GM19452 (cell line): ENCODE results near the gene NADK.

ENCODE experiments used
- ATAC-seq: cut with Tn5 transposase; IDR thresholded peaks from one replicate; pipeline ENCODE4 v1.9.1; 2021; ENCODE audit not compliant: unreplicated experiment

Gene NADK

DNA sequence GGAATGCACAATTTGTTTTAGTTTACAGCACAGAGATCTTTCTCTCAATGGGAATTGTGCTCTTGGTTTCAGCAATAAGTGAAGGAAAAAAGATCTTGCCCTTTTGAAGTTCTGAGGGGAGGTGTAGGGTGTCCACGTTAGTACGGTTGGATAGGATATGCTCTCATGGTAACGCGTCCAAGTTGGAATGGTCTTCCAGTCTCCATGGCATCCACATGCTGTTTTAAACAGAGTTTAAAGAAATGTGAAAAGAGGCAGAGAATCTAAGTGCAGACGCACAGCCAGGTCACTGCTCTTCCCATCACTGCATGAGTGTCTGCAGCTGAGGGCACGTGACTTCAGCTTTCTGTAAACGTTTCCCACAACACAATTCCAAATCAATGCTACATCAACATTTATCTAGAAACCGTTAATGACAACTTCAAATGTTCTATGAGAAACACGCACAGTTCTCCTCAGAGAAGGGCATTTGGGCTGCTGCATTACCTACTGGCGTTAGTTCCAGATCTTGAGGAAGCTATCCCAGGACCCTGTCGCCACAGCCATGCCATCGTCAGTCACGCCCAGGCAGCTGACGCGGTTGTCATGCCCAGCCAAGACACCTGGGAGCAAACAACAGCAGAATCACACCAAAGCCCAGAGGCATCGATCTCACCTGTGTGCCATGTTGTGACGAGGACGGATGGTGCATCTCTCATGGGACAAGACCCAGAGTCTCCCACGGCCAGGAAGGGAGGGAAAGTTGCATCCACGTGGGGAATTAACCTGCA is 8.8 kb upstream of the NADK start:
- ATAC-seq = no peak

- ATAC-seq = no peak
Measured at GRCh38 chr1:1785666-1786065, 7.4 kb upstream of the NADK start.

GRCh38 chr1:1784933-1785332 is 6.7 kb upstream of the NADK start:
- ATAC-seq = no peak

DNA sequence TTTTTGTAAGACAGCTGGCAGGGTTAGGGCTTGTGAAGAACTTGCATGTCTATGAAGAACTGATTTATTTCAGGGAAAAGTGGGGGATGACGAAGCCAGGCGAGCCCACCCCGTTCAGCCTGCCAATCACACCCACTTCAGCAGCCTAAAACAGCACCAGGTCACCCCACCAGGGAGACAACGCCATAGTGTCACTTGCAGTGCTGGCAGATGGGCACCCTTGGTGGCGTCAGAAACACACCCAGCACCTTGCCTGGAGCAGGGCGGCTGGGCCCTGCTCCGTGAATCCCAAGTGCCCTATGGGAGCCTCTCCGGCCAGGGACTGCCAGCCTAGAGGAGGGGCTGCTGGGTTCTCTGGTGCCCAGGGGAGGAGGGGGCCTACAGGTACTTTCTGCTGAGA is 5.0 kb upstream of the NADK start:
- no peak for ATAC-seq

DNA sequence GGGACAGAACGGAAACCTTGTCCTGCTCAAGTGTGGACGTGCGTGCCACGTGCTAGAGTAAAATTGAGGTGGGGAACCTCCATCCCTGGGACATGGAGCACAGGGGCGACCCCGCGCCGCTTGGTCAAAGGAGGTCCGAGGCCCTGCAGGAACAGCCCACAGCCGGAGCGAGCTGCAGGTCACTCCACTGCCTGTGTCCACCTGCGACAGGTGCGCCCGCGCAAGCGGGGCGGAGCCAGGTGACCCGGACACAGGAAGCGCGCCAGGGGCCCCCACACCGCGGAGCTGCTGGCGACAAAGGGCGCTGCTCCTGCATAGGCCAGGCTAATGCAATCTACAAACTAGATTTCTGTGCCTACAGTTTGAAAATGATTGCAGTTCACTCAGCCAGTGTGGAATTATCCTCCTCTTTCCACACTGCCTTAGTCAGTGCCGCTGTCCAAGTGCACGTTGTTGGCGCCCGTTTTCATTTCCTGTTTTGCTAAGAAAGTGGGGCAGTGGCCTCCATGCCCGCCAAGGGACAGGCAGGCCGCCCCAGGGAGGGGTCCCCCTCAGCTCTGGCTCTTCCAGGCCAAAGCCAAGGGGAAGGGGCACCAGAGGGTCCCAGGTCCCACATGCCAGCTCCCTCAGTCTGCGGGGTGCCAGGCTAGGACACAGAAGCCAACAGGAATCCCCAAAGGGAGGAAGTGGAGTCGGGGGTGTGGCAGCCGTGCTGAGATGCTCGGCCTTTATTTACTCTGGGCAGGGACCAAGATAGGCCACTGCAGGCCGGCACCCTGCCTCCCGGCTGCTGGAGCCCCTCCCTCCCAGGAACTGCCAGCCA is 4.3 kb upstream of the NADK start:
- no peak for ATAC-seq

DNA sequence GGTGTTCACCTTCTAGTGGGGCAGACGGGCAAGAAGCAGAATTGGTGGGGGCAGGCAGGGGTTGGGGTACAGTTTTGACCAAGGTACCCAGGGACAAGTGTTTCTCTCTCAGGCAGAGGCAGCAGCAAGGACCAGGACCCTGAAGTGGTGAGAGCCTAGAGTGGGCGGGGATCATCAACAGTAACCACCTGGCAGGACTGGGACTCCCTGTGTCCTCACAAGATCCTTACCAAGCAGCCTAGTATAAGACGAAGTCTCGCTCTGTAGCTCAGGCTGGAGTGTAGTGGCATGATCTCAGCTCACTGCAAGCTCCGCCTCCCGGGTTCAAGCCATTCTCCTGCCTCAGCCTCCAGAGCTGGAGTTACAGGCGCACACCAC is 3.2 kb upstream of the NADK start:
- ATAC-seq = no peak

- no peak for ATAC-seq
Measured at GRCh38 chr1:1780598-1781525, 2.6 kb upstream of the NADK start.

DNA sequence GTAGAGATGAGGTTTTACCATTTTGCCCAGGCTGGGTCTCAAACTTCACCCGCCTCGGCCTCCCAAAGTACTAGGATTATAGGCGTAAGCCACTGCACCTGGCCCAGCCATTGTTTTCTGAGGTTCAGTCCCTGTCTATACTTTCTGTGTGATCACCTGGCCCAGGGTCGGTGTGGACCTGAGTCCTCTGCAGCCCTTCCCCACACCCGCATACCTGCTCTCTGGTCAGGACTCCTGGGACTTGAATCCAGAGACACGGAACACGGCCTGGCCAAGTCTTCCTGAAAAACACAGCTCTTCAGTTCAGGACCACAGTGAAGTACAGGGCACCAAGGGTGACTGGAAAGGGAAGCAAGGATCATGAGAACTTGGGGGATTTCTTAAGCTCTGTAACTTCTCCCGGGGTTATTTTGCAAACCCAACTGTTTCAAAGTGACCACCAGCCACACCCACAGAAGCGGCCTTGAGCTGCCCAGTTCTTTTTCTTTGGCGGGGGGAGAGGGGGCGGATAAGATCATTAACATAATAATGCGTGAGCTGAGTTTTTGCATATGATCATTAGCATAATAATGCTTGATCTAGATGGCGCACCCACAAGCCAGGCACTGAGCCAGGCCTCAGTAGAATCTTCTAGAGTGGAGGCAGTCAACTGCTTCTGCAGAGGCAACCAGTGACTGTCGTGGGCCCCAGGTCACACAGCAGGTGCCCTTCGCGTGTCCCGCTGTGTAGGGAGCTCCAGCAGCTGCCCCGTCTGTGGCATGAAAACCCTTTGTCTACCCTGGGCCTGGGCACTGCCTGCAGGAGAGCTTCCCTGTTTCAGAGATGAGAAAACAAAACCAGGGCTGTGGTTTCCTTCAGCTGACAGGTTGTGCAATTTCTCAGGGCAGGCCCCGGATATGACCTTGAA is 1.7 kb upstream of the NADK start:
- ATAC-seq = peak; percentile 37

- ATAC-seq = no peak
Measured at GRCh38 chr1:1779320-1779675, 1.0 kb upstream of the NADK start.

GRCh38 chr1:1778663-1779319 is 521 bp upstream of the NADK start:
- peak; percentile 59 for ATAC-seq

GRCh38 chr1:1777583-1777899 is 729 bp downstream of the NADK start:
- ATAC-seq = no peak

DNA sequence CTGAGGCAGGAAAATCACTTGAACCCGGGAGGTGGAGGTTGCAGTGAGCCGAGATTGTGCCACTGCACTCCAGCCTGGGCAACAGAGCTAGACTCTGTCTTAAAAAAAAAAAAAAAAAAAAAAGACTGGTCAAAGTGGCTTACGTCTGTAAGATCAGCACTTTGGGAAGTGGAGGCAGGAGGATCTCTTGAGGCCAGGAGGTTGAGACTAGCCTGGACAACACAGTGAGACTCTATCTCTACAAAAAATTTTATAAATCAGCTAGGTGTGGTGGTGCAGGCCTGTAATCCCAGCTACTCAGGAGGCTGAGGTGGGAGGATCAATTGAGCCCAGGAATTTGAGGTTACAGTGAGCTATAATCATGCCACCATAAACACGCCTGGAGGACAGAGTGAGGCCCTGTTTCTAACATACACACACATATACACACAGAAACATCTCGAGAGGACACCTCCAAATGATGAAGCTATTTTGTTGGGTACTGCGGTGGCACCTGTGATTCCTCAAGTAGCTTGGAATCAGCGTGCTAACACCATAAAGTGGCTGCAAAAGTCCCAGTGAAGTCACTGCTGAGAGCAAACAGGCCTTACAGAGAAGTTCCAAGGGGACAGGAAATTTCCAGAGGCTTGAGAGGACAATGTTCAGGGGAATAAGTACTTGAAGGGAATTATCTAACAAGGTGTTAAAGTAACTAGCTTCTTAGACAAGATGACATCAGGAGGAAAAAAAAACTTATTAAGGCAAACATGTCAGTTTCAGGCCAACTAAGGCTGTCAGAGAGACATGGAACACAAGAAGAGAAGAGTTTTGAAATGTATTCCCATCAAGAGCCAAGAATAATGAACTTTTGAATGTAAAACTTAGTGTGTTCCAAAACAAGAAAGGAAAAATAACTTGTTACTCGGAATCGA is 1.3 kb downstream of the NADK start:
- no peak for ATAC-seq

- no peak for ATAC-seq
Measured at GRCh38 chr1:1775327-1776226, 2.7 kb downstream of the NADK start.

DNA sequence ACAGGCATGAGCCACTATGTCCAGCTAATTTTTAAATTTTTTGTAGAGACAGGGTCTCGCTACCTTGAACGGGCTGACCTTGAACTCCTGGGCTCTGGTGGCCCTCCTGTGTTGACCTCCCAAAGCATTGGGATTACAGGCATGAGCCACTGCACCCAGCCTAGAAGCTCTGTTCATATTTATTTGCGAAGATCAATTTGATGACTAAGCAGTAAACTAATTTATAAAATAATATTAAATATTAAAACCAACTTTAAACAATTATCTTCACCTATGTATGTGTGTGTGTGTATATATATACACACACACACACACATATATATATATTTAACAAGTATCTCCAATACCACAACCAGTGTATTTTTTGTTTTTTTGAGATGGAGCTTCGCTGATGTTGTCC is 4.4 kb downstream of the NADK start:
- ATAC-seq = no peak

DNA sequence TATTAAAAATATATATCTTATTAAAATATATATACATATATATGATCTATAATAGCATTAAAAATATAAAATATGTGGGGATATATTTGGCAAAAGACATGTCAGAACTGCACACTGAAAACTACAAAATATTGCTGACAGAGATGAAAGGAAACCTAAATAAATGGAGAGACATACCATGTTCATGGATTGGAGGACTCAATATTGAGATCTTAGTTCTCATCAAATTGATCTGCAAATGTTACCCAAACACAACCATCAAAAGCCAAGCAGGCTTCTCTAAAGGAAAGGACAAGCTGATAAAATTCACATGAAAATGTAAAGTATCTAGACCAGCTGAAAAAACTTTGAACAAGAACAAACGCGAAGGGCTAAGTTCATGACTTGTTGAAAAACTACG is 7.2 kb downstream of the NADK start:
- no peak for ATAC-seq

GRCh38 chr1:1770102-1770501 is 8.2 kb downstream of the NADK start:
- no peak for ATAC-seq

- ATAC-seq = no peak
Measured at GRCh38 chr1:1768249-1768992, 9.8 kb downstream of the NADK start.
